H1 (cell line): ENCODE data around the gene SMYD3. TPM values are rescaled to one million over a fixed set of nuclear protein-coding genes. Genes with fewer than 3 reads are reported as not detected.

Source experiments
- CTCF ChIA-PET: fragments of 300-600 bp; sonication (Branson Sonifier 250); formaldehyde crosslinking; loops from one replicate; lab custom pipeline; 2021; ENCODE audit not compliant: partially characterized antibody; lab: Charles Lee
- POLR2A ChIA-PET: fragments of 300-600 bp; sonication (Branson Sonifier 250); formaldehyde crosslinking; loops from one replicate; lab custom pipeline; 2021; ENCODE audit warnings: inconsistent platforms; ENCODE audit not compliant: partially characterized antibody; lab: Charles Lee
- DNase-seq, 2 experiments: peaks; one replicate each; pipeline versions ENCODE4 v3.0.0 to v3.0.0-alpha.2; 2010 to 2022; ENCODE audit warnings: low spot score in 2 of 2, low read depth in 1 of 2, mixed read lengths in 1 of 2
- FAIRE-seq: peaks from 2 replicates; lab custom pipeline; 2011; peaks lifted over from hg19 to GRCh38; lab: Jason Lieb, UNC
- H2AFZ ChIP-seq: 2 replicates; pipeline ENCODE4 v1.8.1; 2012; ENCODE audit warnings: low read length, inconsistent platforms
- H2AK5ac ChIP-seq: 2 replicates; pipeline ENCODE4 v1.6.1; 2013; ENCODE audit warnings: low read depth, low read length
- H2BK120ac ChIP-seq: replicated peaks from 2 replicates; pipeline ENCODE3; 2013; ENCODE audit warnings: low read depth, low read length, inconsistent platforms
- H2BK12ac ChIP-seq: 2 replicates; pipeline ENCODE4 v1.6.1; 2013; ENCODE audit warnings: low read depth, low read length
- H2BK15ac ChIP-seq: 2 replicates; pipeline ENCODE4 v1.6.1; 2013; ENCODE audit warnings: low read length
- H2BK20ac ChIP-seq: 2 replicates; pipeline ENCODE4 v1.6.1; 2013; ENCODE audit warnings: low read length
- H2BK5ac ChIP-seq: 2 replicates; pipeline ENCODE4 v1.6.1; 2013; ENCODE audit warnings: low read depth, low read length
- H3K14ac ChIP-seq: 2 replicates; pipeline ENCODE4 v1.6.1; 2013; ENCODE audit warnings: inconsistent platforms; ENCODE audit not compliant: insufficient read length
- H3K18ac ChIP-seq: 2 replicates; pipeline ENCODE4 v1.6.1; 2013; ENCODE audit warnings: low read length; ENCODE audit errors: extremely low read depth
- H3K23ac ChIP-seq: 2 replicates; pipeline ENCODE4 v1.6.1; 2013; ENCODE audit warnings: inconsistent platforms; ENCODE audit not compliant: insufficient read length
- H3K23me2 ChIP-seq: 2 replicates; pipeline ENCODE4 v1.6.1; 2013; ENCODE audit warnings: low read depth, low read length
- H3K27ac ChIP-seq: 2 replicates; pipeline ENCODE4 v1.6.1; 2011; ENCODE audit warnings: low read depth, low read length, inconsistent platforms
- H3K27me3 ChIP-seq, 4 experiments: replicated peaks in 1 of 4; 1 replicate in 1 of 4; 2 replicates in 3 of 4; pipeline versions ENCODE4 v1.6.1 to v1.8.1; 2011 to 2013; ENCODE audit warnings: low read length in 3 of 4, mild to moderate bottlenecking in 3 of 4, inconsistent platforms in 2 of 4, mixed read lengths in 2 of 4, moderate library complexity in 1 of 4; ENCODE audit not compliant: control insufficient read depth in 3 of 4, insufficient read depth in 3 of 4; ENCODE audit errors: extremely low read depth in 1 of 4
- H3K36me3 ChIP-seq, 4 experiments: 2 replicates each; pipeline versions ENCODE4 v1.6.1 to v1.8.1; 2011 to 2013; ENCODE audit warnings: mild to moderate bottlenecking in 4 of 4, low read length in 3 of 4, moderate library complexity in 2 of 4, control low read depth in 1 of 4, inconsistent platforms in 1 of 4; ENCODE audit not compliant: insufficient read depth in 4 of 4, control insufficient read depth in 2 of 4
- H3K4ac ChIP-seq: replicated peaks from 2 replicates; pipeline ENCODE3; 2013; ENCODE audit warnings: low read length, low read depth, mixed read lengths, inconsistent platforms; ENCODE audit not compliant: insufficient read length
- H3K4me1 ChIP-seq, 4 experiments: replicated peaks in 1 of 4; 1 replicate in 1 of 4; 2 replicates in 3 of 4; pipeline versions ENCODE4 v1.6.1 to v1.8.1; 2011 to 2013; ENCODE audit warnings: low read length in 3 of 4, inconsistent platforms in 2 of 4, mixed read lengths in 1 of 4; ENCODE audit not compliant: insufficient read depth in 4 of 4, control insufficient read depth in 3 of 4
- H3K4me2 ChIP-seq, 2 experiments: 2 replicates each; pipeline versions ENCODE4 v1.6.1 to v1.8.1; 2011 to 2013; ENCODE audit warnings: low read depth in 2 of 2, low read length in 2 of 2, control low read depth in 1 of 2, inconsistent platforms in 1 of 2, mild to moderate bottlenecking in 1 of 2; ENCODE audit not compliant: insufficient read depth in 1 of 2
- H3K4me3 ChIP-seq, 4 experiments: fragments of 200-600, 300-600 bp in 1 of 4; sonication (generic), shearing (Covaris generic), sonication (Bioruptor Twin) in 1 of 4; 2 replicates each; pipeline versions ENCODE4 v1.5.1 to v1.8.1; 2011 to 2016; ENCODE audit warnings: low read length in 4 of 4, low read depth in 3 of 4, control low read depth in 2 of 4, inconsistent platforms in 2 of 4, mild to moderate bottlenecking in 2 of 4, mixed read lengths in 1 of 4, moderate library complexity in 1 of 4; ENCODE audit not compliant: insufficient read depth in 2 of 4; ENCODE audit errors: extremely low read depth in 1 of 4
- H3K56ac ChIP-seq: replicated peaks from 2 replicates; pipeline ENCODE3; 2013; ENCODE audit warnings: low read depth, mild to moderate bottlenecking, mixed read lengths, low read length, inconsistent platforms; ENCODE audit not compliant: insufficient read length
- H3K79me1 ChIP-seq: 2 replicates; pipeline ENCODE4 v1.6.1; 2013; ENCODE audit warnings: low read depth, low read length, control low read depth
- H3K79me2 ChIP-seq, 2 experiments: 2 replicates each; pipeline versions ENCODE4 v1.6.1 to v1.8.1; 2012 to 2013; ENCODE audit warnings: low read length in 2 of 2, mild to moderate bottlenecking in 2 of 2, inconsistent platforms in 1 of 2; ENCODE audit not compliant: insufficient read depth in 2 of 2, control insufficient read depth in 1 of 2
- H3K9ac ChIP-seq, 4 experiments: replicated peaks in 1 of 4; 1 replicate in 1 of 4; 2 replicates in 3 of 4; pipeline versions ENCODE4 v1.6.1 to v1.8.1; 2011 to 2013; ENCODE audit warnings: low read depth in 3 of 4, low read length in 3 of 4, control low read depth in 2 of 4, mild to moderate bottlenecking in 2 of 4, moderate library complexity in 2 of 4, inconsistent platforms in 1 of 4; ENCODE audit errors: extremely low read depth in 1 of 4
- H3K9me3 ChIP-seq, 2 experiments: 2 replicates each; pipeline versions ENCODE4 v1.6.1 to v1.8.1; 2012 to 2013; ENCODE audit warnings: mild to moderate bottlenecking in 2 of 2, moderate library complexity in 2 of 2, control low read depth in 1 of 2, inconsistent platforms in 1 of 2, low read depth in 1 of 2, low read length in 1 of 2, mixed read lengths in 1 of 2; ENCODE audit not compliant: insufficient read depth in 2 of 2
- H4K20me1 ChIP-seq, 2 experiments: replicated peaks in 1 of 2; 2 replicates each; pipeline versions ENCODE3 to v1.8.1; 2011 to 2013; ENCODE audit warnings: inconsistent platforms in 2 of 2, low read length in 2 of 2, mild to moderate bottlenecking in 1 of 2; ENCODE audit not compliant: insufficient read depth in 2 of 2, control insufficient read depth in 1 of 2
- H4K5ac ChIP-seq: 2 replicates; pipeline ENCODE4 v1.6.1; 2013; ENCODE audit warnings: low read length, low read depth, mixed read lengths, inconsistent platforms; ENCODE audit not compliant: insufficient read length
- H4K8ac ChIP-seq: 2 replicates; pipeline ENCODE4 v1.8.0; 2013; ENCODE audit warnings: mild to moderate bottlenecking, moderate library complexity, low read length, inconsistent platforms; ENCODE audit not compliant: insufficient read depth; ENCODE audit errors: extremely low read depth
- H4K91ac ChIP-seq: replicated peaks from 2 replicates; pipeline ENCODE3; 2013; ENCODE audit warnings: low read length, mixed read lengths, inconsistent platforms; ENCODE audit not compliant: insufficient read length
- CEBPB ChIP-seq: IDR thresholded peaks from 2 replicates; pipeline ENCODE4 v1.6.1; 2012; ENCODE audit warnings: low read depth, low read length
- CHD2 ChIP-seq: IDR thresholded peaks from 2 replicates; pipeline ENCODE4 v1.6.1; 2012; ENCODE audit warnings: low read length, improper control_type of control experiment
- CREB1 ChIP-seq: IDR thresholded peaks from 2 replicates; pipeline ENCODE4 v1.6.1; 2012; ENCODE audit warnings: inconsistent platforms
- SP1 ChIP-seq: IDR thresholded peaks from 2 replicates; pipeline ENCODE4 v1.6.1; 2011; ENCODE audit warnings: low read depth, low read length
- YY1 ChIP-seq: IDR thresholded peaks from 2 replicates; pipeline ENCODE4 v1.6.1; 2011; ENCODE audit warnings: low read depth, mild to moderate bottlenecking, low read length
- WGBS, 2 experiments: shearing (Covaris generic) in 1 of 2; methylation state at CpG; one replicate each; pipeline versions ENCODE4 v1.1.6 to v1.1.7; 2013 to 2015; ENCODE audit warnings: low lambda C conversion rate in 2 of 2, mixed read lengths in 2 of 2, inconsistent platforms in 1 of 2, low coverage in 1 of 2, missing lambda C conversion rate in 1 of 2; ENCODE audit not compliant: insufficient replicate concordance in 2 of 2, insufficient coverage in 1 of 2, insufficient read length in 1 of 2; ENCODE audit errors: extremely low coverage in 1 of 2, missing lambda C conversion rate in 1 of 2; 5-methylcytosine and 5-hydroxymethylcytosine counted together
- polyA plus RNA-seq, 7 experiments: library from polyadenylated mRNA; depleted of rRNA in 3 of 7; stranded (reverse) in 5 of 7; unstranded in 2 of 7; fragments of >200 nt in 5 of 7; fragments of 200-250 nt in 2 of 7; gene quantifications; 1 replicate in 5 of 7; 2 replicates in 1 of 7; 4 replicates in 1 of 7; pipeline versions ENCODE4 v1.2.1 to v1.2.3, GENCODE V29; 2011 to 2013; ENCODE audit warnings: missing spikeins in 2 of 7, mixed read lengths in 2 of 7
- total RNA-seq: library from RNA; stranded (reverse); fragmentation: NEBNext Ultra II Directional; extraction: Animal tissue kit (Norgen Biotek cat#: 25700); gene quantifications from 2 replicates; pipeline ENCODE4 v1.2.1, GENCODE V29; 2021

Gene SMYD3
- total and polyA plus RNA-seq, 2 of the 8 experiments (the other 6 are each of a cell fraction or from before 2014, with no cell fraction given): 17.3 to 25.4 TPM

DNA sequence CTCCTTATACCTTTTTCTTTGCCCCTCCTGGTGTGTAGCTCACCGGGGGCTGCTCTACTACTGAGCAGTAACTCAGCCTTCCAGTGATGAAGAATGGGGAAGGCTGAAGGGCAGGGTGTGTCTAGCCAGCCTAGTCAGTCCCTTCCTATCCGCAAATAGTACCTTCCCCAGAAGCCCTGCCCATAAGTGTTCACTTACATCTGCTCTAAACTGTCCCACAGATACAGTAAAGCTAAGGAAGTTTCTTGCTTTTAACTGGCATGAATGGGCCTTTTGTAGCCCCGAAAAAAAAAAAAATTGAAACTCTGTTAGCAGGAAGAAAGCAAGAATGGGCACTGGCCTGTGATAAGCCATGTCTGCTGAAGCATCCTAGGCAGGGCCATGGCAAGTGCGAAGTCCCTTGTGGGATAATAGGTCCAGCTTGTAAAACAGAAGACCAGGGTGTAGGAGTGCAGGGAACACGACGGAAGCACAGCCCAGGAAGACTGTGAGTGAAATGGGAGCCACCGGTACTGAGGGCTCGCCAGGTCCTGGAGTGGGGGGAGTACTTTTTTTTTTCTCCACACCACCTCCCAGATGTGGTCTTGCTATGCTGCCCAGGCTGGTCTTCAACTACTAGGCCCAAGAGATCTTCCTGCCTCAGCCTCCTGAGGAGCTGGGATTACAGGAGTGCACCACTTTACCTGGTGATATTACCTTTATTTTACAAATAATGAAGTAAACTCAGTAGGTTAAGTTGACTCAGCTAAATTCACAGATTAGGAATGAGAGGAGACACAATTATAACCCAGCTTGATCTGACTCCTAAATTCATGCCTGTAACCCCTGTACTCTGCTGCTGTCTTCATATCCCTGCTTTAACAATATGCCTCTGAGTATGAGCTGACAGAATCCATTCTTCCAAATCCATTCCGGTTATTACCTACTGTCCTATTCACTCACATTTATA is 347.5 kb downstream of the SMYD3 start:
- 87% methylated on average over 9 of the region's 9 CpGs; no CpG with 5 or more reads in 1 of the 2 experiments for WGBS, 2 experiments
- POLR2A ChIA-PET: no interaction called here
- TF ChIP-seq YY1 (no peak), CREB1 (no peak), SP1 (no peak), CHD2 (no peak), CEBPB (no peak)

More for the DNA sequence above, 347.5 kb downstream of the SMYD3 start:
- no peak overlapping the region for H3K4me3 ChIP-seq
- H3K79me2 ChIP-seq: no peaks in the 10 kb centered on the region
- no peaks in the 10 kb centered on the region for H3K23me2 ChIP-seq
- FAIRE-seq (no peak), DNase-seq (no peak)
- no peak overlapping the region for H2BK15ac ChIP-seq
- no peak overlapping the region for H2AFZ ChIP-seq
- no peak overlapping the region for H3K4ac ChIP-seq
- CTCF ChIA-PET: interaction anchor here (0.7 to 1.1 kb wide), 4 partner anchors 8 to 651 kb away, joined by 3 to 6 read pairs (median 3); no protein-coding TSS in a partner anchor
- no peak overlapping the region for H4K91ac ChIP-seq
- no peak overlapping the region for H2BK5ac ChIP-seq
- H3K23ac ChIP-seq: no peak overlapping the region
- no peaks in the 10 kb centered on the region for H3K79me1 ChIP-seq
- H3K27me3 ChIP-seq: no peaks in the 10 kb centered on the region
- no peaks in the 10 kb centered on the region for H3K36me3 ChIP-seq
- no peak overlapping the region for H3K56ac ChIP-seq
- no peaks in the 10 kb centered on the region for H4K20me1 ChIP-seq
- no peak overlapping the region for H4K8ac ChIP-seq
- no peak overlapping the region for H2BK12ac ChIP-seq
- H2BK20ac ChIP-seq: no peak overlapping the region
- H3K14ac ChIP-seq: no peak overlapping the region
- no peak overlapping the region for H4K5ac ChIP-seq
- no peak overlapping the region for H3K9ac ChIP-seq
- H3K4me2 ChIP-seq: no peak overlapping the region
- no peak overlapping the region for H2BK120ac ChIP-seq
- peaks cover 0 to 3% (median 0%) of the 10 kb centered on the region in 4 experiments; a peak in 1 of 7 replicates for H3K4me1 ChIP-seq
- no peak overlapping the region for H2AK5ac ChIP-seq
- H3K27ac ChIP-seq: no peak overlapping the region
- no peaks in the 10 kb centered on the region for H3K9me3 ChIP-seq
- H3K18ac ChIP-seq: no peak overlapping the region
